Neural cell (in vitro differentiated cells): Measurements from ENCODE around the gene SELENOO. TPM values are rescaled to one million over a fixed set of nuclear protein-coding genes. Genes with fewer than 3 reads are reported as not detected.
A peak's percentile ranks its signal among the peaks of the same experiment; 100 is the strongest.

Experiments used
- H2AFZ ChIP-seq: fragments of 200-600, 300-800 bp; sonication (generic), shearing (Covaris generic); 2 replicates; pipeline ENCODE4 v1.6.0; 2014; ENCODE audit warnings: low read depth, mild to moderate bottlenecking, antibody characterized with exemption, low read length, moderate library complexity
- H3F3A ChIP-seq: fragments of 200-600 bp; shearing (Covaris generic); 2 replicates; pipeline ENCODE4 v1.6.1; 2016; ENCODE audit warnings: mild to moderate bottlenecking, moderate library complexity, mixed read lengths, antibody characterized with exemption, low read length; ENCODE audit not compliant: insufficient read depth, poor library complexity, severe bottlenecking
- H3K27ac ChIP-seq: fragments of 200-600, 300-800 bp; sonication (generic), shearing (Covaris generic); 2 replicates; pipeline ENCODE4 v1.5.1; 2014; ENCODE audit warnings: mild to moderate bottlenecking, low read length, moderate library complexity
- H3K27me3 ChIP-seq: fragments of 300-800, 200-600 bp; sonication (generic), shearing (Covaris generic); 2 replicates; pipeline ENCODE4 v1.6.0; 2014; ENCODE audit warnings: mild to moderate bottlenecking, low read depth, low read length, moderate library complexity; ENCODE audit not compliant: insufficient read depth
- H3K36me3 ChIP-seq: fragments of 300-800, 200-600 bp; sonication (generic), shearing (Covaris generic); 2 replicates; pipeline ENCODE4 v1.5.1; 2014; ENCODE audit warnings: mild to moderate bottlenecking, antibody characterized with exemption, low read length, moderate library complexity; ENCODE audit not compliant: insufficient read depth
- H3K4me2 ChIP-seq: fragments of 300-800, 200-600 bp; sonication (generic), shearing (Covaris generic); 2 replicates; pipeline ENCODE4 v1.6.0; 2014; ENCODE audit warnings: mild to moderate bottlenecking, low read length
- H3K4me3 ChIP-seq: fragments of 300-800, 200-600 bp; sonication (generic), shearing (Covaris generic); 2 replicates; pipeline ENCODE4 v1.5.1; 2014; ENCODE audit warnings: mild to moderate bottlenecking, low read length, moderate library complexity
- H3K79me2 ChIP-seq: fragments of 200-600 bp; shearing (Covaris generic); replicated peaks from 2 replicates; pipeline ENCODE4 v1.6.0; 2014; ENCODE audit warnings: mild to moderate bottlenecking, low read length, moderate library complexity; ENCODE audit not compliant: insufficient read depth
- H3K9ac ChIP-seq: fragments of 300-800, 200-600 bp; sonication (generic), shearing (Covaris generic); 2 replicates; pipeline ENCODE4 v1.6.1; 2016; ENCODE audit warnings: mild to moderate bottlenecking, low read length, mixed read lengths
- H3K9me2 ChIP-seq: fragments of 200-600 bp; shearing (Covaris generic); 2 replicates; pipeline ENCODE4 v1.6.1; 2016; ENCODE audit warnings: mild to moderate bottlenecking, low read length, mixed read lengths; ENCODE audit not compliant: insufficient read depth
- H3K9me3 ChIP-seq: fragments of 200-600, 300-800 bp; sonication (generic), shearing (Covaris generic); 2 replicates; pipeline ENCODE4 v1.6.1; 2016; ENCODE audit warnings: mild to moderate bottlenecking, mixed run types, low read length, moderate library complexity, mixed read lengths
- H4K20me1 ChIP-seq: fragments of 200-600 bp; shearing (Covaris generic); 2 replicates; pipeline ENCODE4 v1.6.1; 2016; ENCODE audit warnings: mild to moderate bottlenecking, mixed run types; ENCODE audit not compliant: insufficient read depth
- CTCF ChIP-seq: fragments of 450-650 bp; IDR thresholded peaks from 2 replicates; pipeline ENCODE4 v1.5.1; 2014; ENCODE audit warnings: antibody characterized with exemption, mild to moderate bottlenecking, moderate library complexity; ENCODE audit not compliant: poor library complexity, severe bottlenecking
- EP300 ChIP-seq: fragments of 450-650 bp; conservative IDR thresholded peaks from 2 replicates; pipeline ENCODE4 v1.6.1; 2014; ENCODE audit warnings: antibody characterized with exemption, mild to moderate bottlenecking, moderate library complexity; ENCODE audit not compliant: poor library complexity, severe bottlenecking
- EZH2 ChIP-seq: fragments of 200-600, 300-800 bp; shearing (Covaris generic), sonication (generic); IDR thresholded peaks from 2 replicates; pipeline ENCODE4 v1.6.1; 2014; ENCODE audit warnings: antibody characterized with exemption, low read length, borderline replicate concordance, mild to moderate bottlenecking; ENCODE audit not compliant: insufficient read depth, poor library complexity, severe bottlenecking
- MXI1 ChIP-seq: fragments of 450-650 bp; conservative IDR thresholded peaks from 2 replicates; pipeline ENCODE4 v1.6.1; 2014; ENCODE audit warnings: antibody characterized with exemption, mild to moderate bottlenecking; ENCODE audit not compliant: poor library complexity, severe bottlenecking
- POLR2AphosphoS5 ChIP-seq: IDR thresholded peaks from 2 replicates; pipeline ENCODE4 v1.6.1; 2012
- RAD21 ChIP-seq: fragments of 450-650 bp; conservative IDR thresholded peaks from 2 replicates; pipeline ENCODE4 v1.6.1; 2014; ENCODE audit warnings: antibody characterized with exemption, mild to moderate bottlenecking, moderate library complexity
- REST ChIP-seq: IDR thresholded peaks from 2 replicates; pipeline ENCODE4 v1.6.1; 2012; ENCODE audit warnings: borderline replicate concordance
- SMC3 ChIP-seq: fragments of 450-650 bp; conservative IDR thresholded peaks from 2 replicates; pipeline ENCODE4 v1.6.1; 2014; ENCODE audit warnings: antibody characterized with exemption, mild to moderate bottlenecking, moderate library complexity; ENCODE audit not compliant: poor library complexity
- TAF1 ChIP-seq: IDR thresholded peaks from 2 replicates; pipeline ENCODE4 v1.6.1; 2012; ENCODE audit warnings: low read depth
- polyA plus RNA-seq: library from polyadenylated mRNA; depleted of rRNA; stranded (reverse); fragments of >200 nt; gene quantifications from 2 replicates; pipeline ENCODE4 v1.2.3, GENCODE V29; 2014

SELENOO gene
- polyA plus RNA-seq, 1 donor from 2014 or later, result 42.0 TPM

- no peaks in the 10 kb centered on the region for H3K9me2 ChIP-seq
- H3K9ac ChIP-seq, result peak within 1 kb of the TSS; percentile 86
- no peaks in the 10 kb centered on the region for H3F3A ChIP-seq
- no peaks in the 10 kb centered on the region for H3K9me3 ChIP-seq
- peak within 1 kb of the TSS; percentile 95 for H3K4me3 ChIP-seq
- H3K36me3 ChIP-seq, result no peaks in the 10 kb centered on the region
- H3K27me3 ChIP-seq, result no peaks in the 10 kb centered on the region
- TF ChIP-seq CTCF (peak; percentile 64), EZH2 (no peak), MXI1 (peak; percentile 96), TAF1 (peak; percentile 56), SMC3 (peak; percentile 48), EP300 (peak; percentile 87), POLR2AphosphoS5 (peak; percentile 92), REST (no peak), RAD21 (no peak)
- H3K27ac ChIP-seq, result peak within 1 kb of the TSS; percentile 81
- no peaks in the 10 kb centered on the region for H4K20me1 ChIP-seq
- peak within 1 kb of the TSS; percentile 65 for H2AFZ ChIP-seq
- H3K79me2 ChIP-seq, result peaks cover 35% of the 10 kb centered on the region
- peak within 1 kb of the TSS; percentile 91 for H3K4me2 ChIP-seq
Measured at GRCh38 chr22:50244420-50245213, 43.8 kb downstream of the SELENOO start, which contains the start of gene TUBGCP6. TUBGCP6 (minus strand) TSS chr22:50245023; CDS start chr22:50244459, 564 bp downstream.

GRCh38 chr22:50245214-50246072, 44.6 kb downstream of the SELENOO start:
- no peaks in the 10 kb centered on the region for H3F3A ChIP-seq
- no peaks in the 10 kb centered on the region for H3K36me3 ChIP-seq
- H3K9me3 ChIP-seq, result no peaks in the 10 kb centered on the region
- peak overlapping the region; percentile 82 for H3K4me2 ChIP-seq
- no peak for TF ChIP-seq CTCF
- peak; percentile 32 for TF ChIP-seq MXI1
- no peak for TF ChIP-seq TAF1
- no peak for TF ChIP-seq RAD21
- H4K20me1 ChIP-seq, result no peaks in the 10 kb centered on the region
- peaks cover 31% of the 10 kb centered on the region for H3K79me2 ChIP-seq
- H3K4me3 ChIP-seq, result peak overlapping the region; percentile 95
- H3K9ac ChIP-seq, result peak overlapping the region; percentile 86
- no peaks in the 10 kb centered on the region for H3K9me2 ChIP-seq
- H3K27ac ChIP-seq, result peak overlapping the region; percentile 81
- no peaks in the 10 kb centered on the region for H3K27me3 ChIP-seq
- H2AFZ ChIP-seq, result no peak overlapping the region
